GM19463 (cell line): ENCODE measurements around the gene TTR.
A peak's percentile ranks its signal among the peaks of the same experiment; 100 is the strongest.

Experiments used
- ATAC-seq: cut with Tn5 transposase; IDR thresholded peaks from one replicate; pipeline ENCODE4 v1.9.1; 2021; ENCODE audit warnings: mild to moderate bottlenecking, moderate library complexity; ENCODE audit not compliant: unreplicated experiment

Gene TTR

DNA sequence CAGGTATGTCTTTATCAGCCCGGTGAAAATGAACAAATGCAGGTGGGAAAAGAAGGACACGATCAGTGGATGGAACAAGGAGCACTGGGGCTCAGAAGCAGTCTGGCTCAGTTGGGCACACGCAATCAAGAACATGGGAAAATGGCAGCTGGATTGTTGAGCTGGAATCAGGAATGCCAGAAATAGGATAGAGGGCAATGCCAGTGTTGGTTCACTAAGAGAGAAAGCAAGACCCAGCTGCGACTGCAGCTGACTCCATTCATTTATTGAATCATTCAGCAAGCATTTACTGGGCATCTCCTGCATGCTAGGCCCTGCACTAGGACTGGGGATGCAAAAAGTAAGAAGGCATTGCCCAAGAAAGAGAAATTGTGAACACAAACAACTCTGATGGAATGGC is 13.6 kb upstream of the TTR start:
- ATAC-seq = no peak

DNA sequence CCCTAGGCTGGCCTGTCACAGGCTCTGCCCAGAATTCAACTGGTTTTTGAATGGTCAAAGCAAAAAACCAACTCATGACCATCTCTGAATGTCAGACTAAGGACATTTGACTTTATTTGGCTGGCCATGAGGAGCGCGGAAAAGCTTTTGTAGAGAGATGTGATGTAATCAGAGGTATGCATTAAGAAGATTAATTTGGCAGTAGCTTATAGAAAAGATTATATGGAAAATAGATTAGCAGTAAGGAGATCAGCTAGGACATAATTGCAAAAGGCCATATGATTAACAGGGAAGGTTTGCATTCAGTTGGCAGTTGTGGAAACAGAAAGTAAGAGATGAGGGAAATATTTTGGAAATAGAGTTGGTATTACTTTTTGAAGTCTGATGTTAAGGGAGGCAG is 12.3 kb upstream of the TTR start:
- no peak for ATAC-seq

DNA sequence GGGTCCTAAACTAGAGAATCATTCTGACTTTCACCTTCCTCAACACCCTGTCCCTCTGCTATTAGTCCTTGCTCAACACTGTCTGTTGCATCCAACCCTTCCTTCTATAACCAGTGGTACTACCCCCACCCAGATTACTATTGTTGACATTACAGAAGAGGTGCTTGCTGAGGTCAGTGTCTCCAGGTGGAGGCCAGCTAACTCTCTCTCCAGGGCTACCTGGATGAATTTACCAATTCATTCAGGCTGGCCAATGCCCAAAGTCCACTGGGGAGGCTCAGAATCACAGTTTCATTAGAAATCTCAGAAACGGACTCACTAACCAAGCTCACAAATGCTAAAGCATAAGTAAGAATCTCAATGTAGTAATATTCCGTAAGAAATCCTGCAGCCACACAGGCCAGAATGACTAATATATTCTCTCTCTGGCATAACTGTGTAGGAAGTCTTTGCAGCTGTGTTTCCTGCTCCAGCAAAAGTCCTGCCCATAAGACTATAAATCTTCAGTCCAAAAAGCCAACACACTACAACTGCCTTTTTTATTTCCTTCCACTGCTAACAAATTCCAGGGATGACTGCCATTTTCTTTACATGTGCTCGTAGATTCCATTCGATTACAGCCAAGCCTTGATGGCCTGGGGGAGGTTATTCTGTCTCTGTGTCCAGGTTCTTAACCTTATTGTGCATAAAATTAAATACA is 10.0 kb upstream of the TTR start:
- no peak for ATAC-seq

DNA sequence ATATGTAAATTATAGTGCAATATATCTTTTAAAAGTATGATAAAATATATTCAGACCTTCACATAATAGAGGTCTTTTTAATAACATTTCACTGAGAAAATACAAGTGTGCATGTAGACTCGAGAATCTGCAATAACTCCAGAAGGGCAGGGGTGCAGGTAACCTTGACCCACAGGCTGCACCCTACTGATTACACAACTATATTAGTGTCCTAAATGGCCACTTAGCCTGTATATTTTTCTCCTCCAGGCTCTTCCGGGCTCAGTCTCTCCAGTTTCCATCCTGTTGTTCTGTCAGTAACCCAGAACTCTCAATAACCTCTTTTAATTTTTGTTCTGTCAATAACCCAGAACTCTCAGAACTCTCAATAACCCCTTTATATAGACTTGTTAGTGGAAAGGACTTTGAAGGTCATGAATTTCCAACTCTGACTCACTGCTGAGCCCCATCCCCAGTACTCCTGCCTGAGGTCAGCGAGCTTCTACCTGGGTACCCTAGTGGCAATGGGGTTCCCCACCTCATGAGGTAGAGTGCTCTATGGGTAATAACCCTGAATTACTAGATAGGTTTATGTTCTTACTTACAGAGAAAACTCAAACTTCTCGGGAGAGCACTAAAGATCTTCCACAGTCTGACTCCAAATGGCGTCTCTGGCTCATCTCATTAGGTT is 8.4 kb upstream of the TTR start:
- no peak for ATAC-seq

DNA sequence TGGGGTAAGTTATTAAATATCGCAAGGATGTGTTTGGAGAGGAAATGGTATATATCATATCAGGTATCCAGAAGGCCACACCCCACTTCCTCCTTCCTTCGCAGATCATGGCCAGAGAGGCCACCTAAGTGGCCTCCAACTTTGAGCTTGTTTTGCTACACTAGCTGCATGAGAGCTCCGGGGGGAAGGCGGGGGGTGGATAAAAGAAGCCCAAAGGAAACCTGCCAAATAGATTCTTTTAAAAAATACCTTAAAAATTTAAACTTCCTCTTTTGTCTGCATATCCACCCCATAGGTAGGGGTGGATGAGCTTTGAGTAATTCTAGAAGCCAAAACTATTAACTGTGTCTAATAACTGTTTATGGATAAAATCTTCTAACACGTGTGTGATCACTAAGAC is 5.7 kb upstream of the TTR start:
- no peak for ATAC-seq

DNA sequence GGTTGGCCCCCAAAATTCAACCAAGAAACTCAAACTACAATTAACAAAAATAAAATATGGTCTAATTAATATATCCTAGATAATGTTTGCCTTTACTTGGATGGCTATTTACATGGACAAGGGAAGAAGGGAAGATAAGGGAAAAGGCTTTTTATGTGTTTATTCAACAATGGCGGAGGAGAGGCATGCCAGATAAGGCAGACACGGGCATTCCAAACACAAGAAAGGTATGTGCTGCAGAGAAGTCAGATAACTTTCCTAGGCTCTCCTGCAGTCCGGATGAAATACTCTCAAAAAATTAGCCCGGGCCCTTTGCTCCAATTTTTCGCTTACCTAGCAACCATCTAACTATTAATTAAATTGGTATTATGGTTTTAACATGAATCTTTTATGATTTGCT is 5.1 kb upstream of the TTR start:
- no peak for ATAC-seq

DNA sequence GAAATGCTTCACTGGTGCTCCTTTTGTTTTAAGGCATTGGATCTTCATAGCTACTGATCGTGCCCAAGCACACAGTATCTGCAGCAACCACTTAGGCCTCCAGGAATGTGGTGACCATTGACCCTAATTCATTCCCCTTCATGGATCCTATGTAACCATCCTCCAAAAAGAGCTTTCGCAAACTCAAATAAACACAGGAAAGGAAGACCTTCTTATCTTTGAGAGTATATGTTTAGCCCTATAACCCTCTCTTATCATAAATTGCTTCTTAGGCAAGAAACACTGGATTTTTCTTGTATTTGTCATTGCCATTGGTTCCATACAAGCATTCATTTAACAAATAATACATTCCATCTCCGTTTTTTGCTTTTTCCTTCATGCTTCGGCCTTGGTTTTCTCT is 4.1 kb upstream of the TTR start:
- no peak for ATAC-seq

DNA sequence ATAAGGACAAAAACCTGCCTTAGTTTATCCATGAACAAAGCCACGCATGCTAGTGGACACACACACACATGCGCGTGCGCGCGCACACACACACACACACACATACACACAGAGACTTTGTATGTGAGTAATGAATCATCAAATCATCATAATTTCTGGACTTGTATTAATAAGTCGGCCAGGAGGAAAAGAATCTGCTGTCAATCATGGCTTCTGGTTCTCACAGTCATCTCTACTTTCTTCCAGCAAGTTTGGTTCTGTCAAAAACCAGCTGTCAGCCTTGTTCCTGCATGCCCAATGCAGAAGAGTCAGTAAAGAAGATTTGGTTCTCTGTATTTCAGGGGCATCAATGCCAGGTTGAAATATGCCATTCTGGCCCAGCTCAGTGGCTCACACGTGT is 1.1 kb upstream of the TTR start:
- no peak for ATAC-seq

DNA sequence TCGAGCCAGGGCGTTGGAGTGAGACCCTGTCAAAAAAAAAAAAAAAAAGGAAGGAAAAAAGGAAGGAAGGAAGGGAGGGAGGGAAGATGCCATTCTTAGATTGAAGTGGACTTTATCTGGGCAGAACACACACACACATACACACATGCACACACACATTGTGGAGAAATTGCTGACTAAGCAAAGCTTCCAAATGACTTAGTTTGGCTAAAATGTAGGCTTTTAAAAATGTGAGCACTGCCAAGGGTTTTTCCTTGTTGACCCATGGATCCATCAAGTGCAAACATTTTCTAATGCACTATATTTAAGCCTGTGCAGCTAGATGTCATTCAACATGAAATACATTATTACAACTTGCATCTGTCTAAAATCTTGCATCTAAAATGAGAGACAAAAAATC is 564 bp upstream of the TTR start:
- ATAC-seq = no peak

DNA sequence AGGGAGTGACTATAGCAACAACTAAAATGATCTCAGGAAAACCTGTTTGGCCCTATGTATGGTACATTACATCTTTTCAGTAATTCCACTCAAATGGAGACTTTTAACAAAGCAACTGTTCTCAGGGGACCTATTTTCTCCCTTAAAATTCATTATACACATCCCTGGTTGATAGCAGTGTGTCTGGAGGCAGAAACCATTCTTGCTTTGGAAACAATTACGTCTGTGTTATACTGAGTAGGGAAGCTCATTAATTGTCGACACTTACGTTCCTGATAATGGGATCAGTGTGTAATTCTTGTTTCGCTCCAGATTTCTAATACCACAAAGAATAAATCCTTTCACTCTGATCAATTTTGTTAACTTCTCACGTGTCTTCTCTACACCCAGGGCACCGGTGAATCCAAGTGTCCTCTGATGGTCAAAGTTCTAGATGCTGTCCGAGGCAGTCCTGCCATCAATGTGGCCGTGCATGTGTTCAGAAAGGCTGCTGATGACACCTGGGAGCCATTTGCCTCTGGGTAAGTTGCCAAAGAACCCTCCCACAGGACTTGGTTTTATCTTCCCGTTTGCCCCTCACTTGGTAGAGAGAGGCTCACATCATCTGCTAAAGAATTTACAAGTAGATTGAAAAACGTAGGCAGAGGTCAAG is 955 bp downstream of the TTR start:
- no peak for ATAC-seq

DNA sequence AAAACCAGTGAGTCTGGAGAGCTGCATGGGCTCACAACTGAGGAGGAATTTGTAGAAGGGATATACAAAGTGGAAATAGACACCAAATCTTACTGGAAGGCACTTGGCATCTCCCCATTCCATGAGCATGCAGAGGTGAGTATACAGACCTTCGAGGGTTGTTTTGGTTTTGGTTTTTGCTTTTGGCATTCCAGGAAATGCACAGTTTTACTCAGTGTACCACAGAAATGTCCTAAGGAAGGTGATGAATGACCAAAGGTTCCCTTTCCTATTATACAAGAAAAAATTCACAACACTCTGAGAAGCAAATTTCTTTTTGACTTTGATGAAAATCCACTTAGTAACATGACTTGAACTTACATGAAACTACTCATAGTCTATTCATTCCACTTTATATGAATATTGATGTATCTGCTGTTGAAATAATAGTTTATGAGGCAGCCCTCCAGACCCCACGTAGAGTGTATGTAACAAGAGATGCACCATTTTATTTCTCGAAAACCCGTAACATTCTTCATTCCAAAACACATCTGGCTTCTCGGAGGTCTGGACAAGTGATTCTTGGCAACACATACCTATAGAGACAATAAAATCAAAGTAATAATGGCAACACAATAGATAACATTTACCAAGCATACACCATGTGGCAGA is 3.6 kb downstream of the TTR start:
- ATAC-seq = no peak

DNA sequence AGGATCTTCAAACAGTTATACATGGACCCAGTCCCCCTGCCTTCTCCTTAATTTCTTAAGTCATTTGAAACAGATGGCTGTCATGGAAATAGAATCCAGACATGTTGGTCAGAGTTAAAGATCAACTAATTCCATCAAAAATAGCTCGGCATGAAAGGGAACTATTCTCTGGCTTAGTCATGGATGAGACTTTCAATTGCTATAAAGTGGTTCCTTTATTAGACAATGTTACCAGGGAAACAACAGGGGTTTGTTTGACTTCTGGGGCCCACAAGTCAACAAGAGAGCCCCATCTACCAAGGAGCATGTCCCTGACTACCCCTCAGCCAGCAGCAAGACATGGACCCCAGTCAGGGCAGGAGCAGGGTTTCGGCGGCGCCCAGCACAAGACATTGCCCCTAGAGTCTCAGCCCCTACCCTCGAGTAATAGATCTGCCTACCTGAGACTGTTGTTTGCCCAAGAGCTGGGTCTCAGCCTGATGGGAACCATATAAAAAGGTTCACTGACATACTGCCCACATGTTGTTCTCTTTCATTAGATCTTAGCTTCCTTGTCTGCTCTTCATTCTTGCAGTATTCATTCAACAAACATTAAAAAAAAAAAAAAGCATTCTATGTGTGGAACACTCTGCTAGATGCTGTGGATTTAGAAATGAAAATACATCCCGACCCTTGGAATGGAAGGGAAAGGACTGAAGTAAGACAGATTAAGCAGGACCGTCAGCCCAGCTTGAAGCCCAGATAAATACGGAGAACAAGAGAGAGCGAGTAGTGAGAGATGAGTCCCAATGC is 4.6 kb downstream of the TTR start:
- no peak for ATAC-seq

DNA sequence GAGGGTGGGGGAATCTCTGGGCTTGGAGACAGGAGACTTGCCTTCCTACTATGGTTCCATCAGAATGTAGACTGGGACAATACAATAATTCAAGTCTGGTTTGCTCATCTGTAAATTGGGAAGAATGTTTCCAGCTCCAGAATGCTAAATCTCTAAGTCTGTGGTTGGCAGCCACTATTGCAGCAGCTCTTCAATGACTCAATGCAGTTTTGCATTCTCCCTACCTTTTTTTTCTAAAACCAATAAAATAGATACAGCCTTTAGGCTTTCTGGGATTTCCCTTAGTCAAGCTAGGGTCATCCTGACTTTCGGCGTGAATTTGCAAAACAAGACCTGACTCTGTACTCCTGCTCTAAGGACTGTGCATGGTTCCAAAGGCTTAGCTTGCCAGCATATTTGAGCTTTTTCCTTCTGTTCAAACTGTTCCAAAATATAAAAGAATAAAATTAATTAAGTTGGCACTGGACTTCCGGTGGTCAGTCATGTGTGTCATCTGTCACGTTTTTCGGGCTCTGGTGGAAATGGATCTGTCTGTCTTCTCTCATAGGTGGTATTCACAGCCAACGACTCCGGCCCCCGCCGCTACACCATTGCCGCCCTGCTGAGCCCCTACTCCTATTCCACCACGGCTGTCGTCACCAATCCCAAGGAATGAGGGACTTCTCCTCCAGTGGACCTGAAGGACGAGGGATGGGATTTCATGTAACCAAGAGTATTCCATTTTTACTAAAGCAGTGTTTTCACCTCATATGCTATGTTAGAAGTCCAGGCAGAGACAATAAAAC is 6.5 kb downstream of the TTR start:
- no peak for ATAC-seq

DNA sequence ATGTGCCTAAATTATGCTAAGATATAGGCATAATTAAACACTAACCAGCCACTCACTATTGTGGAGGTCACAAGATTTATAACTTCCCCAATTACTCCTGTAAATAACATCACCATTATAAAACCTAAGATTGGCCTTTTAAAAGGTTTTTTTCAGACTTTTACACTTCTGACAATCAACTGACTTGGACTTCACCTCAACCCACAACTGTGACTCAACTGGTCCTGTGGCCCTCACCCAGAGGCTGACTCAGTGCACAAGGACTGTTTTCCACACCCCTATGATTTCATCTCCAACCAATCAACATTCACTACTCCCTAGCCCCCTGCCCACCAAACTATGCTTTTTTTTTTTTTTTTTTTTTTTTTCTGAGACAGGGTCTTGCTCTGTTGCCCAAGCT is 11.6 kb downstream of the TTR start:
- no peak for ATAC-seq

DNA sequence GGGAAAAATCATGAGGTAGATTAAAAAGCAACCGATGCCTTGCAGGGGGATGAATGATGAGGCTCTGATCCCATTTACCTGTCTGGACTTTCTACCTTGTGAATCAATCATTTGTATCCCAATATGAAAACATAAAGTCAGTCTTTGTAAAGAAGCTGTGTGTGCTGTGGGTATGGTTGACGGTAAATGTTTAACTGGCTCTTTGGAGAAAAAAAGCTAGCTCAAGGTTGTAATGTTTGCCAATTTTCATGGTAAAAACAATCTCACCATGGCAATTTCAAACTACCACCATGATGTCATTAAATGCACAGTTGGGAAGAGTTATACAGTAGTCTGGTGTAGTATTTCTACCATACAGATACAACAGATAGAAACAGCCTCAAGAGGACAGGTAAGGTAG is 14.6 kb downstream of the TTR start:
- no peak for ATAC-seq

DNA sequence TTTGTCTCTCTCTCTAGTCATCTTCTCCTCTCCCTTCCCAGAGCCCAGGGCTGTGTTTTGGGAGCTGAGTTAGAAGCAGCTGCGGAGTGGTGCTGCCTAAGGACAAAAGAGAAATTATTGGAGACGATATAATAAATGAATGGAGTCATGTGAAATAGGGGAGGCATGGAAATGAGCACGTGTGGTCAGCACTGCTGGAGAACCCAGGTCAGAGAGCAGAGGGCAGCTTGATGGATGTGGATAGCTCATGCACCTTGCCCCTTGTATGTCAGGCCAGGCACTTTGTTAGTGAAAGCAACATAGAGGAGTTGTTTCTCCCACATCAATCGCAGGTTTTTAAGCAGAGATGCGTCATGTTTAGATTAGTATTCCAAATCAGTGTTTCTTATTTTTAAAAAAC is 15.7 kb downstream of the TTR start:
- no peak for ATAC-seq

DNA sequence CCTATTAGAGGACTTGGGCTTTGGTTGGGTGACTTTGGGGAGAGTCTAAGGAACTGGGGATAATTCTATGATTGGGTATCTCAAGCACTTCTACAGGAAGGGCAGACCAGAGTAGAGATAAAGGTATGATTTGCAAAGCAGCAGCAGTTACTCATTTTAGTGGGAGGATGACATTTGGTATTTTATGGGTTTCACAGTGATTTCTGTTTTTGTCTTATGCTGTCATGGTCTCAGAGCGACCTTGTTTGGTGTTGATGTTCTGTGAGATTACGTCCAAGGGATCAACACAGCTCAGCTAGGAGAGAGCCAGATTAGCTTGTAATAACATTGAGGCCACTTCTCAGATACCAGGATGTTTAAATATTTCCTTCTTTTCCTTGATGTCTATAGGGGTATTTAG is 18.2 kb downstream of the TTR start:
- ATAC-seq = no peak

DNA sequence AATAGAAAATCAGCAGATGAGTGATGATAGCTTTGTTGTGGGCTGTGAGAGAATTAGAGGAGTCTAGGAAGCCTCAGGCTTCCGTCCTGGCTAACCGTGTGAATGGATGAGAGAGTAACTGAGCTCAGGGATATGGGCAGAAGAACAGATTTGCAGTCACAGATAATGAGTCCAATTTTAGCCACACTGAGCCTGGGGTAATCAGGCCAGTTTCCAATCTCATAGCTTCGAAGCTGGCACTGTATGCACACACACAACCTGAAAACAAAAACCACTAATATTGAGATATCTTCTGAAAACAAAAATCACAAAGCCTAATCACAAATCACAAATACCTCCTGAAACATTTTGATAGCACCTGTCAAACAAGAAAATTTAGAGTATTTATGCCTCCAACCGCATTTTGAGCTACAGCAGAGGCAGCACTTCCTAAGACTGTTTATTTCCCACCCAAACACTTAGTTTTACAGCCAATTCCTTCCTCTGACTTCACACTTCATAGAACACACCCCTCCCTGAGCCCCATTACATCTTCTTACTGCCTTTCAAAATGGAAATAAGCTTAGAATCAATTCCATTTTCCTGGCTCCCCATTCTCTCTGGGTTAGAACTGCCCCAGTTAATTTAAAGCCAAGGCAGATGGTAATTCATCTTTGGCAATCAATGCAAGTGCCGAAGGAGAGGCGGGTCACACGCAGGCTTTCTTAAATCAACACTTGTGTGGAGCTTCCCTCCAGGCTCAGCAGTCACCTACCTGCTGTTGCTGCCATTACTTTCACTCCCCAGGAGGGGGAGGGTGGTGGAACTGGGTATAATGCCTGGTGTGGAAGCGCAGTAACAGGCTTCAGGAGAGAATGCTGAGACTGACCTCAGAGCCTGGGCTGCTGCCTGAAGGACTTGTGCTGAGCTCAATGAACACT is 18.9 kb downstream of the TTR start:
- ATAC-seq = peak; percentile 64

DNA sequence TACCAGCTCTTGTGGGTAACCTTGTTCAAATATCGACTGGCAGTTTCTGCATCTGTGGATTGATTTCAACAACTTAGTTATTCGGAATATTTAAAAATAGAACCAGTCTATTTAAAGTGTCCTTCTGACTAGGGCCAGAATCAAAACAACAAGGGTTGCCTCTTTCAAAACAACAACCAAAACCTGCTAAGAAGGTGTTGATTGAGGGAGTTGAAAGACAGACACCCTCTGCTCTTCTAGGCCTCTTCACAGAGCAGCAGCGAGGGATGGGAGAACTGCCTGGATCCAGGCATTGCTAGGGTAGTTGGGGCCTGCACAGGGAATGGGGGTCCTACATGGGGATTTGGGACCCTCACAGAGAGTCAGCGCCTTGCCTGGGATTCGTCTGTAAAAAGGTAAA is 19.8 kb downstream of the TTR start:
- no peak for ATAC-seq
